Suprapubic skin (tissue), 4 donors: ENCODE data around the gene RYR1. TPM values are rescaled to one million over a fixed set of nuclear protein-coding genes. Genes with fewer than 3 reads are reported as not detected.
"Not testable (repeated sequence)": the region's sequence is repeated elsewhere in the genome, so short reads cannot be mapped to it uniquely, and the experiment has no call there.

ENCODE experiments used
- DNase-seq, 2 donors: peaks; one replicate each; pipeline ENCODE4 v3.0.0-alpha.2; 2019; ENCODE audit warnings: low spot score in 2 of 2
- H3K27ac ChIP-seq: fragments of 200-600 bp; sonication (generic); one replicate; pipeline ENCODE4 v1.5.1; 2019
- H3K27me3 ChIP-seq: fragments of 200-600 bp; sonication (generic); one replicate; pipeline ENCODE4 v1.5.1; 2019
- H3K36me3 ChIP-seq: fragments of 200-600 bp; sonication (generic); one replicate; pipeline ENCODE4 v1.5.1; 2019
- H3K4me1 ChIP-seq: fragments of 200-600 bp; sonication (generic); one replicate; pipeline ENCODE4 v1.5.1; 2019
- H3K4me3 ChIP-seq: fragments of 200-600 bp; sonication (generic); one replicate; pipeline ENCODE4 v1.5.1; 2019; ENCODE audit warnings: mild to moderate bottlenecking
- H3K9me3 ChIP-seq: fragments of 200-600 bp; sonication (generic); one replicate; pipeline ENCODE4 v1.5.1; 2019
- EP300 ChIP-seq: sonication (generic); formaldehyde crosslinking; IDR thresholded peaks from one replicate; pipeline ENCODE4 v1.6.1; 2017; ENCODE audit warnings: antibody characterized with exemption
- POLR2A ChIP-seq, 2 donors: fragments of 450-650 bp; IDR thresholded peaks; one replicate each; pipeline ENCODE4 v1.6.1; 2017; ENCODE audit warnings: antibody characterized with exemption in 2 of 2, mild to moderate bottlenecking in 2 of 2, moderate library complexity in 2 of 2
- POLR2AphosphoS5 ChIP-seq, 3 donors: sonication (generic); formaldehyde crosslinking; IDR thresholded peaks; one replicate each; pipeline ENCODE4 v1.6.1; 2017; ENCODE audit warnings: antibody characterized with exemption in 3 of 3
- WGBS: methylation state at CpG from one replicate; pipeline ENCODE4 v1.1.5; 2018; 5-methylcytosine and 5-hydroxymethylcytosine counted together
- total RNA-seq, 4 donors: library from RNA; depleted of rRNA; stranded (reverse); fragments of >200 nt; gene quantifications; one replicate each; pipeline ENCODE4 v1.1.0, GENCODE V29; 2016
- TF ChIP-seq, protein P1 (sequence below), 2 donors: fragments of 200-600 bp in 1 of 2; fragments of 450-650 bp in 1 of 2; sonication (generic) in 1 of 2; IDR thresholded peaks; one replicate each; pipeline ENCODE4 v1.5.1; 2016 to 2019; ENCODE audit warnings: antibody characterized with exemption in 2 of 2, mild to moderate bottlenecking in 1 of 2, moderate library complexity in 1 of 2

RYR1 gene
- total RNA-seq, 4 donors from 2014 or later: 8.4 to 26.1 (median 13.1) TPM

DNA sequence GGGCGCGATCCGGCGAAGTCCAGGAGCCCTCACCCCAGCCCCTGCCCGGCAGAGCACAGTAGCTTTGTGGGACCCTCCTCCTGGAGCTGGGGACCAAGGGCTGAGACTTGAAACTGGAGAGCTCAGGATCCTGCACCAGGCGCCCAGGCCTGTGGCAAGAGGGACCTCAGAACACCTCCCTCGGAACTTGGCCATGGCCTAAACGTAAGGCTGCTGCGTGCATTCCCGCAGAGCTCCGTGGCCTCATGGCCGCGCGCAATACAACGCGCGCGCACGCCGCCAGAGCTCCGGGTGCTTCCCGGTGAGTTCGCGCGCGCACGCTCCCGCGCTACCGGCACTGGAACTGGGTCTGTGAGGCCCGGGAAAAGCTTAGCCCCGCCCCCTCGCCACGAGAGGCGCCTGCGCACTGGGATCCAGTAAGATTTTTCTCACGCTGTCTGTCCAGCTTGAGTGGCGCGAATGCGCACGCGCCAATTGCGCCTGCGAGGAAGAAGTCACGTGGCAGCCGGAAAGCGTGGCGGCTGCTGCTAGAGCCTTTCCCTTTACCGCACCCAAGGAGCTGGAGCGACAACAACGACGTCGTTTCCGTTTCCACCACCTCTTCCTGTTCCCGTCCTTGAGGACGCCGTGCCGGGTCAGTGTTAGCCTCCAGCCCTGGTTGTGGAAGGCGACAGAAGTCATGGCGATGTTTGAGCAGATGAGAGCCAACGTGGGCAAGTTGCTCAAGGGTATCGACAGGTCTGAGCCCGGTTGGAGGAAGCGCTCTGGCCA lies 185.3 kb downstream of the RYR1 start, which contains the start of gene EIF3K:
Gene EIF3K, plus strand, starts transcription at position 599 of the 771 bp plus-strand sequence. Its CDS starts 81 bp downstream, at position 680.
- Histone ChIP-seq H3K4me1 (peaks cover 22% of the 10 kb centered on the region), H3K4me3 (peak within 1 kb of the TSS; percentile 92), H3K36me3 (peaks cover 33% of the 10 kb centered on the region), H3K27me3 (no peaks in the 10 kb centered on the region), H3K9me3 (no peaks in the 10 kb centered on the region), H3K27ac (peak within 1 kb of the TSS; percentile 91)
- 0% methylated on average over 21 of the region's 64 CpGs for WGBS
- DNase-seq: peak; percentile 99
- TF ChIP-seq EP300 (no peak), POLR2A (IDR thresholded peaks at IDR 0.05) (peak in 1 of 2 donors; percentile 65), POLR2AphosphoS5 (IDR thresholded peaks at IDR 0.05) (peak in 2 of 3 donors; percentile 53 to 97)
- TF ChIP-seq, protein P1, sequence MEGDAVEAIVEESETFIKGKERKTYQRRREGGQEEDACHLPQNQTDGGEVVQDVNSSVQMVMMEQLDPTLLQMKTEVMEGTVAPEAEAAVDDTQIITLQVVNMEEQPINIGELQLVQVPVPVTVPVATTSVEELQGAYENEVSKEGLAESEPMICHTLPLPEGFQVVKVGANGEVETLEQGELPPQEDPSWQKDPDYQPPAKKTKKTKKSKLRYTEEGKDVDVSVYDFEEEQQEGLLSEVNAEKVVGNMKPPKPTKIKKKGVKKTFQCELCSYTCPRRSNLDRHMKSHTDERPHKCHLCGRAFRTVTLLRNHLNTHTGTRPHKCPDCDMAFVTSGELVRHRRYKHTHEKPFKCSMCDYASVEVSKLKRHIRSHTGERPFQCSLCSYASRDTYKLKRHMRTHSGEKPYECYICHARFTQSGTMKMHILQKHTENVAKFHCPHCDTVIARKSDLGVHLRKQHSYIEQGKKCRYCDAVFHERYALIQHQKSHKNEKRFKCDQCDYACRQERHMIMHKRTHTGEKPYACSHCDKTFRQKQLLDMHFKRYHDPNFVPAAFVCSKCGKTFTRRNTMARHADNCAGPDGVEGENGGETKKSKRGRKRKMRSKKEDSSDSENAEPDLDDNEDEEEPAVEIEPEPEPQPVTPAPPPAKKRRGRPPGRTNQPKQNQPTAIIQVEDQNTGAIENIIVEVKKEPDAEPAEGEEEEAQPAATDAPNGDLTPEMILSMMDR (IDR thresholded peaks at IDR 0.05): no peak

DNA sequence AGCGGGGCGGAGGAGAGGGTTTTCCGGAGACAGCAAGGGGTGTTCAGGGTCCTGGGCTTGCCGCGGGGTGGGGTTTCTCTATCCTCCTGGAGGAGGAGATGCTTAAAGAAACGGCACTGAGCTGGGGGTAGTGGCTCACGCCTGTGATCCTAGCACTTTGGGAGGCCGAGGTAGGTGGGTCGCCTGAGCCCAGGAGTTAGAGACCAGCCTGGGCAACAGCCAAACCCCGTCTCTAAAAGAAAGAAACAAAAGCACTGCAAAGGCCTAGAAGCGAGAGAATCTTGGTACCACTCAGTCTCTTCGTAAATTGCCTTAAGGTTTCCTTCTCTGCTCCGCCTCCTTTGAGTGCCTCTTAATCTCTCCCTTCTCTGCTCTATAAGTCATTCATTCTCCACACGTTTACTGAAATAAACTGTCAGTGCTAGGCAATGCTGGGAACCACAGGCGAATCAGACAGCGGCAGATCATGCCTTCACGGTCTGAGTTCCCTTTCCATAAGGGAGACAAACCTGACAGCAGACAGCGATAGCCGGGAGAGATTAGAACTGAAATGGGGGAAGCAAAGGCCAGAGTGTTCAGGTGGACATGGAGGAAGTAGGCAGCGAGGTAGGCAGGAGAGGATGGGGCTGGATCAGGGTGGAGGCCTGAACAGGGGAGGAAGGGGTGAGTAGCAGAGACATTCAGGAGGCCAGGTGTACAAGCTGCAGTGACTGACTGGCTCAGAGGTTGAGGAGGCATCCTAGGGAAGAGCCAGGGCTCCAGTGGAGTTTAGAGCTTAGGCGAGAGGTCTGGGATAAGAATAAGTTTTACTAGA lies 186.1 kb downstream of the RYR1 start:
- Histone ChIP-seq H3K9me3 (no peaks in the 10 kb centered on the region), H3K36me3 (peaks cover 41% of the 10 kb centered on the region), H3K4me1 (peaks cover 22% of the 10 kb centered on the region), H3K27ac (peak overlapping the region; percentile 91), H3K4me3 (peak overlapping the region; percentile 92), H3K27me3 (no peaks in the 10 kb centered on the region)
- no peak for DNase-seq
- WGBS: 16% methylated on average over 21 of the region's 21 CpGs
- TF ChIP-seq POLR2AphosphoS5 (IDR thresholded peaks at IDR 0.05) (no peak), POLR2A (IDR thresholded peaks at IDR 0.05) (no peak), EP300 (no peak)

DNA sequence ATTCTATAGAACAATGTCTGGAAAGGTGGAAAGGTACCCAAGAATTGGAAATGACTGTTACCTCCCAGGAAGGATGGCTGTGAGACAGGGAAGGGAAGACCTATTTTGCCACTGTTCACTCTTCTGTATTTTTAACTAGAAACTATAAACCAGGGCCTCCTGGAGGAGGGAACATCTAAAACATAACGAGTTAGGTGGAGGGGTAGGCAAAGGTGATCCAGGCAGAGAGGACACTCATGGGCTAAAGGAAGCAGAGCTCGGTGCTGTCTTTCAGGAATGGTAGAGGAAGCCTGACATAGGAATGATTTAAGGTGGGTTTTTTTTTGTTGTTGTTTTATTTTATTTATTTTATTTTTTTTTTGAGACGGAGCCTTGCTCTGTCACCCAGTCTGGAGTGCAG lies 191.3 kb downstream of the RYR1 start:
- Histone ChIP-seq H3K9me3 (no peaks in the 10 kb centered on the region), H3K4me1 (peaks cover 6% of the 10 kb centered on the region), H3K27me3 (no peaks in the 10 kb centered on the region), H3K4me3 (no peak overlapping the region), H3K36me3 (peaks cover 93% of the 10 kb centered on the region), H3K27ac (no peak overlapping the region)
- 87% methylated on average over 3 of the region's 3 CpGs for WGBS
- DNase-seq: no peak
- TF ChIP-seq, protein P1 (IDR thresholded peaks at IDR 0.05): no peak
- no peak for TF ChIP-seq EP300
- no peak for TF ChIP-seq POLR2AphosphoS5 (IDR thresholded peaks at IDR 0.05)
- no peak for TF ChIP-seq POLR2A (IDR thresholded peaks at IDR 0.05)

DNA sequence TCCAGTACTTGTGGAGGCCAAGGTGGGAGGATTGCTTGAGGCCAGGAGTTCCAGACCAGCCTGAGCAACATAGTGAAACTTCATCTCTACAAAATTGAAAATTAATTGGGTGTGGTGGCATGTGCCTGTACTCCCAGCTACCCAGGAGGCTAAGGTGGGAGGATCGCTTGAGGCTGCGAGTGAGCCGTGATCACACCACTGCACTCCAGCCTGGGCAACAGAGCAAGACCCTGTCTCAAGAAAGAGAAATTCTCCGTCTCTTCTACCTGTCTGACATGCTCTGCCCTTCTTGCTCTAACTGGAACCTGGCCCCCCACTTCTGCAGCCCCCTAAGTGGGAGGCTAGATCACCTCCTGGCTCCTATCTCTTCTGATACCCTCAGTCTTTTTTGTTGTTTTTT lies 192.9 kb downstream of the RYR1 start:
- WGBS: 95% methylated on average over 4 of the region's 4 CpGs
- Histone ChIP-seq H3K27ac (no peak overlapping the region), H3K4me1 (no peaks in the 10 kb centered on the region), H3K9me3 (no peaks in the 10 kb centered on the region), H3K4me3 (no peak overlapping the region), H3K36me3 (peaks cover 96% of the 10 kb centered on the region), H3K27me3 (no peaks in the 10 kb centered on the region)
- TF ChIP-seq, protein P1 (IDR thresholded peaks at IDR 0.05): no peak
- TF ChIP-seq POLR2AphosphoS5 (IDR thresholded peaks at IDR 0.05) (no peak), POLR2A (IDR thresholded peaks at IDR 0.05) (no peak), EP300 (no peak)
- DNase-seq: no peak

DNA sequence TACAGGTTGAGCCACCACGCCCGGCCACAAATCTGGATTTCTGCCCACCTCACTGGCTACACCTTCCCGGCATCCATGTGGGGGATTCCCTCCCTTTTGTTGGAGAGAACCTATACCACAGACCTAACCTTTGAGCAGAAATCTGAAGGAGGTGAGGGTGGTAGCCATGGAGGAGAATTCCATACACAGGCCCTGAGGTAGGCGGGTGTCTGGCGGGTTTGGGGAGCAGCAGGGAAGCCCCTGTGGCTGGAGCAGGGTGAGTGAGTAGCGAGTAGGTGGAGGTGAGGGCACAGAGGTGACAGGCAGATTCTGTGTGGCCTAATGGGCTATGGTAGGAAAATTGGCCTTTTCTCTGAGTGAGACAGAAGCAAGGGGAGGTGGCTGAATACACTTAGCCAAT lies 196.1 kb downstream of the RYR1 start:
- Histone ChIP-seq H3K4me1 (peaks cover 2% of the 10 kb centered on the region), H3K36me3 (peaks cover 89% of the 10 kb centered on the region), H3K27ac (no peak overlapping the region), H3K9me3 (no peaks in the 10 kb centered on the region), H3K4me3 (no peak overlapping the region), H3K27me3 (no peaks in the 10 kb centered on the region)
- no peak for DNase-seq
- TF ChIP-seq POLR2A (IDR thresholded peaks at IDR 0.05): no peak
- 72% methylated on average over 6 of the region's 6 CpGs for WGBS

DNA sequence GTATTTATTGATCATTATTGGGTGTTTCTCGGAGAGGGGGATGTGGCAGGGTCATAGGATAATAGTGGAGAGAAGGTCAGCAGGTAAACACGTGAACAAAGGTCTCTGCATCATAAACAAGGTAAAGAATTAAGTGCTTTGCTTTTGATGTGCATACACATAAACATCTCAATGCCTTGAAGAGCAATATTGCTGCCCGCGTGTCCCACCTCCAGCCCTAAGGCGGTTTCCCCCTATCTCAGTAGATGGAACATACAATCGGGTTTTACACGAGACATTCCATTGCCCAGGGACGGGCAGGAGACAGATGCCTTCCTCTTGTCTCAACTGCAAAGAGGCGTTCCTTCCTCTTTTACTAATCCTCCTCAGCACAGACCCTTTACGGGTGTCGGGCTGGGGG lies 197.8 kb downstream of the RYR1 start:
- H3K4me1 ChIP-seq: peaks cover 11% of the 10 kb centered on the region
- not testable (repeated sequence) for H3K9me3 ChIP-seq, H3K27ac ChIP-seq, DNase-seq, H3K27me3 ChIP-seq, H3K4me3 ChIP-seq
- WGBS: 74% methylated on average over 11 of the region's 11 CpGs
- H3K36me3 ChIP-seq: peaks cover 85% of the 10 kb centered on the region

DNA sequence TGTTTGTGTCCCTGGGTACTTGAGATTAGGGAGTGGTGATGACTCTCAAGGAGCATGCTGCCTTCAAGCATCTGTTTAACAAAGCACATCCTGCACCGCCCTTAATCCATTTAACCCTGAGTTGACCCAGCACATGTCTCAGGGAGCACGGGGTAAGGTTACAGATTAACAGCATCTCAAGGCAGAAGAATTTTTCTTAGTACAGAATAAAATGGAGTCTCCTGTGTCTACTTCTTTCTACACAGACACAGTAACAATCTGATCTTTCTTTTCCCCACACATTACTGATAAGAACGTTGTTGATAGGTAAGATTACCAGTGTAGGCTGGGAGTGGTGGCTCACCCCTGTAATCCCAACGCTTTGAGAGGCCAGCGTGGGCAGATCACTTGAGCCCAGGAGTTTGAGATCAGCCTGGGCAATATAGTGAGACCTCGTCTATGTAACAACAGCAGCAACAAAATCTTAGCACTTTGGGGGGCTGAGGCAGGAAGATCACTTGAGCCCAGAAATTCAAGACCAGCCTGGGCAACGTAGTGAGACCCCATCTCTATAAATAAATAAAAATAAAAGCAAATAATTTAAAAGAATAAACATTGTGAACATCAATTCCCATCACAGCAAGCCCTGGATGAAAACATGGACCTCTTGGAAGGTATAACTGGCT lies 198.5 kb downstream of the RYR1 start:
- H3K9me3 ChIP-seq, H3K27me3 ChIP-seq, H3K27ac ChIP-seq, H3K4me3 ChIP-seq, DNase-seq: not testable (repeated sequence)
- Histone ChIP-seq H3K36me3 (peaks cover 78% of the 10 kb centered on the region), H3K4me1 (peaks cover 18% of the 10 kb centered on the region)
- 65% methylated on average over 7 of the region's 7 CpGs for WGBS
